DOHH2 (cell line): ENCODE results near the gene FN1.

ENCODE experiments used
- CTCF ChIP-seq: fragments of 200-600 bp; sonication (generic); IDR thresholded peaks from one replicate; pipeline ENCODE4 v1.5.1; 2014; ENCODE audit warnings: antibody characterized with exemption, mild to moderate bottlenecking, low read depth, low read length; ENCODE audit not compliant: poor library complexity, severe bottlenecking
- EZH2phosphoT487 ChIP-seq: fragments of 200-600 bp; sonication (generic); IDR thresholded peaks from 2 replicates; pipeline ENCODE4 v1.6.1; 2017; ENCODE audit warnings: borderline replicate concordance, mild to moderate bottlenecking, antibody characterized with exemption, low read length, moderate library complexity, mixed read lengths

GRCh38 chr2:215355801-215356200 is 80.1 kb downstream of the FN1 start:
- TF ChIP-seq CTCF, result no peak
- TF ChIP-seq EZH2phosphoT487, result no peak
